NCI-H82 (cell line): ENCODE data around the gene CALD1.
"Not testable (repeated sequence)": the region's sequence is repeated elsewhere in the genome, so short reads cannot be mapped to it uniquely, and the experiment has no call there.

Experiments used
- DNase-seq: peaks from one replicate; lab custom pipeline; 2025; lab: John Stamatoyannopoulos, UW

Gene CALD1

DNA sequence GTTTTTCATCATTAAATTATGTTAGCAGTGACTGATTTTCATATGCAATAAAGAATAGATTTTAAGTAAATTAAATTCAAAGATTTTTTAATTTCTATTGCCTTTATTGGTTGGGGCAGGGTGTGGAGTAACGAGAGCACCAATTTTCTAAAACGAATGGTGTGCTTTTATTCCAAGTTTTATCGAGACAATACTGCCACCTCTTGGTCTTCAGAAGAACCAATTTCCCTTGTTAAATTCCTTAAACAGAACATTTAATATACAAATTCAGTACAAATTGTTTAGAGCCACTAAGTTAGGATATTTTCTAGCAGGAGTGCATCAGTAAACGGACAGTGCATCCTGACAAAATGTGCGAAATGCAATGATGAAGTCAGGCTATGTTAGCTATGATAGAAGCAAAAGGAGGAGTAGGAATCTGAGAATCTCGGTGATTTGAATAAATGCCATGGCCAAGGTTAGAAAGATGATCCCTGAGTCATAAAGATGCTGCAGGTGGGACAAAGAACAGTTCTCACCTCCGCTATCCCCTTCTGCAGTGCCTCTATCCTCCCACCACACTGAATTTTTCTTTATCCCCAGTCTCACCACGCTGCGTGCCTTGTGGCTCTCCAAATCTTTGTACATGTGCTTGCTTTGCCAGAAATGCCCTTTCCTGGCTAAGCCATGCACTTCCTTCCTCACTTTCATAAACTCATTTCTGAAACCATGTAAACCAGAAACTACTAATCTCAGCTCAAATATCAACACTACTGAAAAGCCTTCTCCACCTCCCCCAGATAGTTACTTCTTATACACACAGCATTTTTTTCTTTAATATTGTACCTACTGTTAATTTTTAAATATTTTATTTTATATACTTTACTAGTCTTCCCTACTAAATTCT is 175.0 kb downstream of the CALD1 start:
- DNase-seq: peak; percentile 57

DNA sequence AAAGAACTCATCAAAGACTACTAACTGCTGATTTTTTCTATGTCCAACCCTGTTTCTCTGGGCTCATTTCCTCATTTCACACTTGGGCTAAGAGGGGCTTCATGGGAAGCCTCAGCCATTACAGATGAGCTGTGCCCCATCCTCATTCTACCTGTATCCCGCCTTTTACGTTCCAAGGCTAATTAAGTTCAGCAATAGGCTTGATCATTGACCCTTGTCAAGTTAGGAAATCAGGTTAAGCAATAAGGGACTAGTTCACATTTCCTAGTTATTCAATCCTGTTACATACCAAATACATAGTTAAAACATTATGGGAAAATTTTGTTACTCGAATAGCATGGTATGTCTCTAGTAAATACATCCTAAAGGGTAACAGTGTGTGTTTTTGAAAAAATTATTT is 177.6 kb downstream of the CALD1 start:
- DNase-seq: no peak

GRCh38 chr7:134959810-134960209 is 180.4 kb downstream of the CALD1 start:
- no peak for DNase-seq

DNA sequence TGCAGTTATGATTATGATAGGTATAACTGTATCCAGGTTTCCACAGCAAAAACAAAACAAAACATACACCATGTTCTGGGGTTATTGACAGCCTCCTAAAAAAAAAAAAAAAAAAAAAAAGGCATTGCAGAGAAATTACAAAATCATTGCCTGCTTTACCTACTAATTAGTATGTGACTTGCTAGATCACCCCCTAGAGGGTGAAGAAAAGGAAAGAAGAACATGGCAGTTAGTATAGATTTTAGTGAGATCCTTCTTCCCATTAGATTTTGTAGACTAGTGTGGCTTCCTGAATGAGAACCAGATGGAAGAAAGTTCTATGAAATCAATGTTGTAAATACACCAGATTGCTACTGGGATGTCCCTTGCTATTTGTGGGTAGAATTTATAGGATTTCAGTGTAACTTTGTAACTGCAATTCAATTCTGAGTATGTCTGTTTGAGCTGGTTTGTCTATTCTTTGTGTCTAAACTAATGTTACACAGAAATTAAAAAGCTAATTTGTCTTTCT is 182.9 kb downstream of the CALD1 start:
- DNase-seq: no peak

DNA sequence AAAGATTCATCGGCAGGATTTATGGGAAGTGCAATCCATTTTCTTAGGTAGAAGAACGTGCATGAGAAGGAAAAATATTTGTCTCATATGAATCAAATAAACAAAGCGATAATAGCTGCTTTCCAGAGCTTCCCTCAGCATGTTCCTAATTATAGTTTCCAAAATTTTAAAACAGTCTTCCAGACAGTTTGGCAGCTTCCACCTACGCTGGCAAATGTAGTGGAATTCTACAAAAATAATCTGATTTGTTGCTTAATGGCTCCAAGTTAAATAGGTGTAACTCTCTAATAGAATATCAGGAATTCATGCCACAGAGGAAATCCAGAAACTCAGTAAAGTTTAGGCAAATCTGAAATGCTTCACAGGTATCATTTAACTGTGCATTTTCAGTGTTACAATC is 183.6 kb downstream of the CALD1 start:
- DNase-seq: no peak

GRCh38 chr7:134966691-134967090 is 187.3 kb downstream of the CALD1 start:
- DNase-seq: no peak

DNA sequence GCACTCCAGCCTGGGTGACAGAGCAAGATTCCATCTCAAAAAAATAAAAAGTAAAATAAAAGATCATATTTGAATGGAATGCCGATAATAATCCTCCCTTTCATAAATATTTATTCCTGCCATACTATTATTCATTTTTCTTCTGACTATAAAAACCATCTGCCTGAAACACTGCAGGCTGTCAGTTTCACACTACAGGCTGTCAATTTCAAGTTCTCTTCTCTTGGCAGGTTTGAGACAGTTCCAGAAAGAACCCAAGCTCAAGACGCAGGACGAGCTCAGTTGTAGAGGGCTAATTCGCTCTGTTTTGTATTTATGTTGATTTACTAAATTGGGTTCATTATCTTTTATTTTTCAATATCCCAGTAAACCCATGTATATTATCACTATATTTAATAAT is 188.7 kb downstream of the CALD1 start:
- DNase-seq: no peak

DNA sequence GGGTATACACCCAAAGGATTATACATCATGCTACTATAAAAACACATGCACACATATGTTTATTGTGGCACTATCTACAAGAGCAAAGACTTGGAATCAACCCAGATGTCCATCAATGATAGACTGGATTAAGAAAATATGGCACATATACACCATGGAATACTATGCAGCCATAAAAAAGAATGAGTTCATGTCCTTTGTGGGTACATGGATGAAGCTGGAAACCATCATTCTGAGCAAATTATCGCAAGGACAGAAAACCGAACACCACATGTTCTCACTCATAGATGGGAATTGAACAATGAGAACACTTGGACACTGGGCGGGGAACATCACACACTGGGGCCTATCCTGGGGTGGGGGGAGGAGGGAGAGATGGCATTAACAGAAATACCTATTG is 202.2 kb downstream of the CALD1 start:
- not testable (repeated sequence) for DNase-seq

- DNase-seq: no peak
These were observed 206.5 kb downstream of the CALD1 start for GRCh38 chr7:134985894-134986362.

GRCh38 chr7:134986363-134987251 is 207.2 kb downstream of the CALD1 start, which contains the start of gene AGBL3:
AGBL3 (plus strand) TSS chr7:134986508; CDS start chr7:134987934, 1,426 bp downstream.
- DNase-seq: peak; percentile 97

GRCh38 chr7:134988161-134988560 is 208.7 kb downstream of the CALD1 start:
- no peak for DNase-seq

DNA sequence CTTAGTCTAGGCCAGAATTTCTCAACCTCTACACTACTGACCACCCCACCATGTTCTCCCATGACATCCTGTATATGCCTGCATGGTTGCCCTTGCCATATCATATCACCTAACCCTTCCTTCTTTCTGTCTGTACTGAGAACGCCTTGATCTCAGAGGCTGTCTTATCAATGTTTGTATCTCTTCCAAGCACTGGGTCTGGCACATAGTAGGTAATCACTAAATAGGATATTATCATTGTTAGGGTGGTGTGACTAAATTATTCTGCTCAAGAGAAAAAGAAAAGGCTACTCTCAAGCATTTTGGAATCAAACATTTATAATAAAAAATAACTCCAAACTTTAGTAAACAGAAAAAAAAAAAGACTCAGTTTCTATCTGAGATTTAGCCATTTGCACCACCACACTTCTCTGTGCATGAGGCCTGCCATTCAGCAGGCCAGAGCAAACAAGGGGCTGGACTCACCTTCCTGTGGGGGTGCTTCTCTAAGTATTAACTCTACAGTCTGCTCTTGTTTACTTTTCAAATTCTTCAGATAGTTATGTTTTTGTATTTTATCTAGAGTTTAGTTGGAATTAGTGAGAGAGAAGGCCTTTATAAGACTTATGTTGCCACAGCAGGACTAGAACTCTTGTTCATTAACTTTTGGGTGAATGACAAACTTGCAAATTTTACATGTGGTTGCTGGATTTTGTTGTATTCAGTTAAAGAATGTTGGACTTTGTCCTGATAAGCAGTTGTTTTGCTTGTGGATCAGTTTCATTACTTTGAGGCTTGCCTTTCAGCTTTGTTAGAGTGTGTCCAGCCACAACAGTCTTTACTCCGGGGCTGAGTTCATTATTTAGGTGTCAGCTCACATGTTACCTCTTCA is 212.3 kb downstream of the CALD1 start:
- DNase-seq: no peak

DNA sequence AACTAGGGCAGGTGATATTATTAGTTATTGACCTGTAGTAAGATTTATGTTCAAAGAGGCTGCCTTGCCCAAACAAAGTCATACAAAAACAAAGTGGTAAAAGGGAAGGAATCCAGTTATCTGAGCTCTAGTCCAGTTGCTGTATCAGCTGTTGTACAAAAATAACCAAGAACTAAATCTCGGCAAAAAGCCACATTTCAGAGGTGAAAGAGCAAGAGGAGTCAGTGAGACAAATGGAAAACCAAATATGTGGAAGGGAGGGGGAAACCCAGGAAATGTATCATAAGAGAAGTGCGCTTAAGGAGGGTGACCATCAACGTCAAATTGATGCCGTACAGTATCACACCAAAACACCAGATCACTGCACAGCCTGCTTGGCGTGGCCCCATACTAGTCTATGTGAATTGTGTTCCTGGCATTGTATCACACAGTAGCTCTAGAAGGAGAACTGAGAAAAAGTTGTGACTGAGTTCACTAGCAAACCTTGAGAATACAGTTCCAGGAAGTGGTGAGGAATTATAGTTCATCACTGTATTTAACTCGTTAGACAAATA is 213.3 kb downstream of the CALD1 start:
- no peak for DNase-seq

DNA sequence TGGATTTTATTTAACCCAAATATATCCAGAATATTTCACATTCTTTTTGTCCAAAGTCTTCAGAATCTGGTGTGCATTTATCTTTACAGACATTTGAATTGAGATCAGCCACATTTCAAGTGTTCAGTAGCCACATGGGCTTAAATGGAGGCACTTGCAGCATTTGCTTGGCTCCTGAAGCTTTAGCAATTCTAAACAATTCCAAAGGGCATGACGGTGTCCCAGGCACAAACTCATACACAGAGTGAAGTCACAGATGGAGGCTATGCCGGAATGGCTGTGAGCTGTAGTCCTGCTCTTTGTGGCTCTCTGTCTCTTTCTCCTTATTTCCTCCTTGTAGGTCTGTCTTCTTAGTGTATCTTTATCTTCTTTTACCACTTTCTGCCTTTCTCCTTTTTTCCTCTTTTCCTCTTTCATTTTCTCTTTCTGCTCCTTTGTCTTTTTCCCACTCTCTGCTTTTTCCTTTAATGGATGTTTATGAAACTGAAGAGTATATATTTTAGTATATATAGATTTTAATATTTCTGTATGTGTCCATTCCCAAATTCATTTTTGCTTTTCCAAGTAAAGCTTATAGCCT is 214.5 kb downstream of the CALD1 start:
- DNase-seq: no peak

GRCh38 chr7:134995239-134996096 is 216.0 kb downstream of the CALD1 start:
- DNase-seq: no peak

DNA sequence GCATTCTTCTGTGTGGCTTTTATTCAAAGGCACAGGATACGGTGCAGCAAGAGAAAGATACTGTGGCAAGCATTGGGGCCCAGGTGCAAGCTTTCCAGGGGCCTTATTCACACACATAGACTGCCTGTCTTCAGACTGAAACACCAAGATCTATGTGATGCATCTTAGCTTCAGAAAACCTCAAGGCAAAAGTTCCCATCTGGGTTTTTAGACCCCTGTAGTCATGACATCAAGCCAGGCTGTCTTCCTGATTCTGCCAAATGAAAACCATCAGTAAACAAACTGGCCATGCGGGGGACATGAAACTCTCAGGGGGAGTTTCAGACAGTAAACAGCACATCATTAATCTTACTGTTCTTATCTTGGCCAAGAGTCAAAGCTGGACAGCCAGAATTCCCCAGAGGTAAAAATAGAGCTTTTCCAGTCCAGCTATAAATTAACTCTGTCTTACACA is 216.7 kb downstream of the CALD1 start:
- no peak for DNase-seq

GRCh38 chr7:134997214-134997885 is 217.9 kb downstream of the CALD1 start:
- DNase-seq: no peak

- no peak for DNase-seq
These were observed 219.7 kb downstream of the CALD1 start for GRCh38 chr7:134999136-134999535.
